GM12878 (cell line): ENCODE results near the gene NFATC2. TPM values are rescaled to one million over a fixed set of nuclear protein-coding genes. Genes with fewer than 3 reads are reported as not detected.

Experiments
- BHLHE40 ChIP-seq, 2 experiments: fragments of 450-650 bp in 1 of 2; IDR thresholded peaks; 2 replicates each; pipeline ENCODE4 v1.6.1; 2011 to 2017; ENCODE audit warnings: low read depth in 2 of 2, borderline replicate concordance in 1 of 2, improper control_type of control experiment in 1 of 2, low read length in 1 of 2, mild to moderate bottlenecking in 1 of 2
- CBX5 ChIP-seq: sonication (generic); IDR thresholded peaks from 2 replicates; pipeline ENCODE4 v1.6.1; 2016; ENCODE audit warnings: low read depth, moderate library complexity, mild to moderate bottlenecking, inconsistent platforms
- E4F1 ChIP-seq: fragments of 450-650 bp; IDR thresholded peaks from 2 replicates; pipeline ENCODE4 v1.6.1; 2018; ENCODE audit warnings: borderline replicate concordance, mild to moderate bottlenecking; ENCODE audit not compliant: partially characterized antibody
- FOXM1 ChIP-seq: IDR thresholded peaks from 2 replicates; pipeline ENCODE4 v1.6.1; 2012; ENCODE audit warnings: low read depth, mild to moderate bottlenecking, inconsistent platforms, low read length, moderate library complexity
- GABPA ChIP-seq: IDR thresholded peaks from 2 replicates; pipeline ENCODE4 v1.6.1; 2014; ENCODE audit warnings: antibody characterized with exemption, low read depth, mild to moderate bottlenecking, inconsistent platforms
- IRF3 ChIP-seq: fragments of 450-650 bp; IDR thresholded peaks from 2 replicates; pipeline ENCODE4 v1.6.1; 2014; ENCODE audit warnings: mild to moderate bottlenecking
- KDM1A ChIP-seq: fragments of 200-600 bp; sonication (generic); IDR thresholded peaks from 2 replicates; pipeline ENCODE4 v1.6.1; 2016; ENCODE audit warnings: borderline replicate concordance
- MEF2B ChIP-seq: fragments of 450-650 bp; IDR thresholded peaks from 2 replicates; pipeline ENCODE4 v1.6.1; 2018; ENCODE audit warnings: mild to moderate bottlenecking, moderate library complexity; ENCODE audit not compliant: partially characterized antibody, poor library complexity, severe bottlenecking
- MTA2 ChIP-seq: fragments of 450-650 bp; IDR thresholded peaks from 2 replicates; pipeline ENCODE4 v1.6.1; 2016; ENCODE audit warnings: low read depth, mild to moderate bottlenecking, moderate library complexity
- RUNX3 ChIP-seq: IDR thresholded peaks from 2 replicates; pipeline ENCODE4 v1.6.1; 2012; ENCODE audit warnings: low read length, inconsistent platforms
- SPI1 ChIP-seq: IDR thresholded peaks from 2 replicates; pipeline ENCODE4 v1.6.1; 2011; ENCODE audit warnings: low read depth, mild to moderate bottlenecking, low read length, moderate library complexity, borderline replicate concordance; ENCODE audit not compliant: insufficient read depth
- TARDBP ChIP-seq: IDR thresholded peaks from 2 replicates; pipeline ENCODE4 v1.6.1; 2016; ENCODE audit warnings: borderline replicate concordance
- TBL1XR1 ChIP-seq: IDR thresholded peaks from 2 replicates; pipeline ENCODE4 v1.6.1; 2012; ENCODE audit warnings: low read depth, low read length, improper control_type of control experiment
- TCF7 ChIP-seq: IDR thresholded peaks from 2 replicates; pipeline ENCODE4 v1.6.1; 2014; ENCODE audit warnings: antibody characterized with exemption, borderline replicate concordance
- WRNIP1 ChIP-seq: IDR thresholded peaks from 2 replicates; pipeline ENCODE4 v1.6.1; 2011; ENCODE audit warnings: low read depth, low read length, improper control_type of control experiment, borderline replicate concordance
- polyA plus RNA-seq, 11 experiments: library from polyadenylated mRNA; depleted of rRNA in 4 of 11; unstranded in 6 of 11; stranded (reverse) in 5 of 11; fragments of >200 nt; fragmentation: Nextera tagmentation in 4 of 11; fragmentation: Illumina TruSeq in 1 of 11; extraction: Ambion mirVana in 4 of 11; extraction: Trizol in 1 of 11; gene quantifications; 1 replicate in 1 of 11; 2 replicates in 10 of 11; pipeline versions ENCODE4 v1.2.1 to v1.2.3, GENCODE V29; 2011 to 2016; ENCODE audit warnings: inconsistent platforms in 2 of 11, missing spikeins in 2 of 11, low read depth in 1 of 11
- total RNA-seq, 4 experiments: library from RNA; depleted of rRNA in 3 of 4; stranded (reverse); fragments of >200 nt in 3 of 4; fragmentation: Illumina TruSeq in 1 of 4; extraction: Trizol in 1 of 4; gene quantifications; 2 replicates each; pipeline versions ENCODE4 v1.2.1 to v1.2.3, GENCODE V29; 2013 to 2021
- TF ChIP-seq, protein P1 (sequence below): fragments of 450-650 bp; IDR thresholded peaks from 2 replicates; pipeline ENCODE4 v1.6.1; 2017; ENCODE audit warnings: mild to moderate bottlenecking, moderate library complexity
- TF ChIP-seq, protein P2 (sequence below): IDR thresholded peaks from 2 replicates; pipeline ENCODE4 v1.6.1; 2011; ENCODE audit warnings: borderline replicate concordance, low read depth, mild to moderate bottlenecking, moderate library complexity, mixed read lengths, low read length; ENCODE audit not compliant: insufficient read depth; ENCODE audit errors: extremely low read length
- TF ChIP-seq, protein P3 (sequence below): fragments of 450-650 bp; IDR thresholded peaks from 2 replicates; pipeline ENCODE4 v1.6.1; 2016; ENCODE audit warnings: mild to moderate bottlenecking

NFATC2 gene
- total and polyA plus RNA-seq, 10 of the 15 experiments (the other 5 are each of a cell fraction or from before 2014, with no cell fraction given): 3.3 to 20.0 (median 7.3) TPM

- TF ChIP-seq E4F1 (no peak), IRF3 (no peak), CBX5 (0 out of 2 replicates have a peak, but pooled peaks have one; percentile 27), KDM1A (no peak), BHLHE40 (IDR thresholded peaks at IDR 0.05; ENCODE audit: borderline replicate concordance in 1 of 2, low read depth in 2 of 2, low read length in 1 of 2) (peak; percentile 70 to 76; a peak in 3 of 4 replicates), MTA2 (peak; percentile 80), GABPA (peak; percentile 30; the same call in 1 of the 2 replicates), MEF2B (peak; percentile 88), RUNX3 (peak; percentile 95), TCF7 (no peak), SPI1 (0 out of 2 replicates have a peak, but pooled peaks have one; percentile 3), FOXM1 (peak; percentile 83), TARDBP (no peak), WRNIP1 (no peak), TBL1XR1 (peak; percentile 33; the same call in 1 of the 2 replicates)
- TF ChIP-seq, protein P1, sequence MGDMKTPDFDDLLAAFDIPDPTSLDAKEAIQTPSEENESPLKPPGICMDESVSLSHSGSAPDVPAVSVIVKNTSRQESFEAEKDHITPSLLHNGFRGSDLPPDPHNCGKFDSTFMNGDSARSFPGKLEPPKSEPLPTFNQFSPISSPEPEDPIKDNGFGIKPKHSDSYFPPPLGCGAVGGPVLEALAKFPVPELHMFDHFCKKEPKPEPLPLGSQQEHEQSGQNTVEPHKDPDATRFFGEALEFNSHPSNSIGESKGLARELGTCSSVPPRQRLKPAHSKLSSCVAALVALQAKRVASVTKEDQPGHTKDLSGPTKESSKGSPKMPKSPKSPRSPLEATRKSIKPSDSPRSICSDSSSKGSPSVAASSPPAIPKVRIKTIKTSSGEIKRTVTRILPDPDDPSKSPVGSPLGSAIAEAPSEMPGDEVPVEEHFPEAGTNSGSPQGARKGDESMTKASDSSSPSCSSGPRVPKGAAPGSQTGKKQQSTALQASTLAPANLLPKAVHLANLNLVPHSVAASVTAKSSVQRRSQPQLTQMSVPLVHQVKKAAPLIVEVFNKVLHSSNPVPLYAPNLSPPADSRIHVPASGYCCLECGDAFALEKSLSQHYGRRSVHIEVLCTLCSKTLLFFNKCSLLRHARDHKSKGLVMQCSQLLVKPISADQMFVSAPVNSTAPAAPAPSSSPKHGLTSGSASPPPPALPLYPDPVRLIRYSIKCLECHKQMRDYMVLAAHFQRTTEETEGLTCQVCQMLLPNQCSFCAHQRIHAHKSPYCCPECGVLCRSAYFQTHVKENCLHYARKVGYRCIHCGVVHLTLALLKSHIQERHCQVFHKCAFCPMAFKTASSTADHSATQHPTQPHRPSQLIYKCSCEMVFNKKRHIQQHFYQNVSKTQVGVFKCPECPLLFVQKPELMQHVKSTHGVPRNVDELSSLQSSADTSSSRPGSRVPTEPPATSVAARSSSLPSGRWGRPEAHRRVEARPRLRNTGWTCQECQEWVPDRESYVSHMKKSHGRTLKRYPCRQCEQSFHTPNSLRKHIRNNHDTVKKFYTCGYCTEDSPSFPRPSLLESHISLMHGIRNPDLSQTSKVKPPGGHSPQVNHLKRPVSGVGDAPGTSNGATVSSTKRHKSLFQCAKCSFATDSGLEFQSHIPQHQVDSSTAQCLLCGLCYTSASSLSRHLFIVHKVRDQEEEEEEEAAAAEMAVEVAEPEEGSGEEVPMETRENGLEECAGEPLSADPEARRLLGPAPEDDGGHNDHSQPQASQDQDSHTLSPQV: no peak
- TF ChIP-seq, protein P2, sequence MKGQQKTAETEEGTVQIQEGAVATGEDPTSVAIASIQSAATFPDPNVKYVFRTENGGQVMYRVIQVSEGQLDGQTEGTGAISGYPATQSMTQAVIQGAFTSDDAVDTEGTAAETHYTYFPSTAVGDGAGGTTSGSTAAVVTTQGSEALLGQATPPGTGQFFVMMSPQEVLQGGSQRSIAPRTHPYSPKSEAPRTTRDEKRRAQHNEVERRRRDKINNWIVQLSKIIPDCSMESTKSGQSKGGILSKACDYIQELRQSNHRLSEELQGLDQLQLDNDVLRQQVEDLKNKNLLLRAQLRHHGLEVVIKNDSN: no peak
- TF ChIP-seq, protein P3, sequence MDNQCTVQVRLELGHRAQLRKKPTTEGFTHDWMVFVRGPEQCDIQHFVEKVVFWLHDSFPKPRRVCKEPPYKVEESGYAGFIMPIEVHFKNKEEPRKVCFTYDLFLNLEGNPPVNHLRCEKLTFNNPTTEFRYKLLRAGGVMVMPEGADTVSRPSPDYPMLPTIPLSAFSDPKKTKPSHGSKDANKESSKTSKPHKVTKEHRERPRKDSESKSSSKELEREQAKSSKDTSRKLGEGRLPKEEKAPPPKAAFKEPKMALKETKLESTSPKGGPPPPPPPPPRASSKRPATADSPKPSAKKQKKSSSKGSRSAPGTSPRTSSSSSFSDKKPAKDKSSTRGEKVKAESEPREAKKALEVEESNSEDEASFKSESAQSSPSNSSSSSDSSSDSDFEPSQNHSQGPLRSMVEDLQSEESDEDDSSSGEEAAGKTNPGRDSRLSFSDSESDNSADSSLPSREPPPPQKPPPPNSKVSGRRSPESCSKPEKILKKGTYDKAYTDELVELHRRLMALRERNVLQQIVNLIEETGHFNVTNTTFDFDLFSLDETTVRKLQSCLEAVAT: 0 out of 2 replicates have a peak, but pooled peaks have one; percentile 13
Observed at GRCh38 chr20:51497542-51498467, 44.7 kb downstream of the NFATC2 start (continued).
